CD4-positive, alpha-beta T cell (primary cell): ENCODE data around the gene DLGAP5. TPM values are rescaled to one million over a fixed set of nuclear protein-coding genes. Genes with fewer than 3 reads are reported as not detected.
A peak's percentile ranks its signal among the peaks of the same experiment; 100 is the strongest.

ENCODE experiments used
- ATAC-seq: fragments of 200-7000 bp; cut with Tn5 transposase; one replicate; pipeline ENCODE4 v1.10.0; 2022; ENCODE audit warnings: mild to moderate bottlenecking; ENCODE audit not compliant: poor library complexity
- CTCF ChIA-PET: fragments of 350-600 bp; sonication (Branson Sonifier 250); formaldehyde crosslinking; loops from one replicate; lab custom pipeline; 2021; ENCODE audit warnings: antibody characterized with exemption, inconsistent platforms; lab: Charles Lee
- POLR2A ChIA-PET: fragments of 350-600 bp; sonication (Branson Sonifier 250); formaldehyde crosslinking; loops from one replicate; lab custom pipeline; 2021; ENCODE audit warnings: antibody characterized with exemption, inconsistent platforms; lab: Charles Lee
- DNase-seq, 14 experiments: peaks; one replicate each; pipeline ENCODE4 v3.0.0-alpha.2; 2013 to 2020; ENCODE audit warnings: mixed read lengths in 2 of 14
- H3K27ac ChIP-seq, 2 donors: one replicate each; pipeline versions ENCODE4 v1.5.1 to v1.7.0; 2013; ENCODE audit warnings: low read length in 2 of 2, low read depth in 1 of 2, mild to moderate bottlenecking in 1 of 2
- H3K27me3 ChIP-seq, 2 experiments: 1 replicate in 1 of 2; 2 replicates in 1 of 2; pipeline versions ENCODE4 v1.6.1 to v1.7.0; 2013; ENCODE audit warnings: low read length in 2 of 2, control low read depth in 1 of 2, mild to moderate bottlenecking in 1 of 2, moderate library complexity in 1 of 2; ENCODE audit not compliant: insufficient read depth in 2 of 2, control insufficient read depth in 1 of 2
- H3K36me3 ChIP-seq: one replicate; pipeline ENCODE4 v1.6.1; 2013; ENCODE audit warnings: low read length, control low read depth; ENCODE audit not compliant: insufficient read depth
- H3K4me1 ChIP-seq: one replicate; pipeline ENCODE4 v1.6.1; 2013; ENCODE audit warnings: low read length, control low read depth; ENCODE audit not compliant: insufficient read depth
- H3K4me3 ChIP-seq: one replicate; pipeline ENCODE4 v1.5.1; 2013; ENCODE audit warnings: mild to moderate bottlenecking, low read length, moderate library complexity
- H3K9me3 ChIP-seq, 2 experiments: 1 replicate in 1 of 2; 2 replicates in 1 of 2; pipeline versions ENCODE4 v1.6.1 to v1.7.0; 2013; ENCODE audit warnings: low read length in 2 of 2, mild to moderate bottlenecking in 2 of 2, control low read depth in 1 of 2, moderate library complexity in 1 of 2; ENCODE audit not compliant: control insufficient read depth in 1 of 2, insufficient read depth in 1 of 2
- H3K27ac Mint-ChIP-seq: one replicate; pipeline ENCODE4 v1.8.0; 2020; ENCODE audit warnings: mixed read lengths
- H3K27me3 Mint-ChIP-seq: one replicate; pipeline ENCODE4 v1.8.0; 2021; ENCODE audit warnings: mixed read lengths
- H3K36me3 Mint-ChIP-seq: one replicate; pipeline ENCODE4 v1.8.0; 2021; ENCODE audit warnings: low read depth, mixed read lengths
- H3K4me1 Mint-ChIP-seq: one replicate; pipeline ENCODE4 v1.8.0; 2021; ENCODE audit warnings: low read depth, mixed read lengths
- H3K4me3 Mint-ChIP-seq: one replicate; pipeline ENCODE4 v1.8.0; 2020; ENCODE audit warnings: mild to moderate bottlenecking, mixed read lengths
- H3K9me3 Mint-ChIP-seq: one replicate; pipeline ENCODE4 v1.8.0; 2020; ENCODE audit warnings: mixed read lengths
- CTCF ChIP-seq: fragments of 200-600 bp; IDR thresholded peaks from one replicate; pipeline ENCODE4 v1.8.0; 2022; ENCODE audit warnings: antibody characterized with exemption, mild to moderate bottlenecking
- intact Hi-C, 2 experiments: fragments of 100-400 bp; cut with DNase I in 1 of 2; cut with micrococcal nuclease in 1 of 2; formaldehyde crosslinking; loops; one replicate each; pipeline versions ENCODE4 v1.15.1 to v1.9.0; 2023 to 2025; cut with DNase I, micrococcal nuclease
- total RNA-seq, 174 experiments: library from RNA in 2 of 174; stranded (reverse) in 2 of 174; gene quantifications; one replicate each; pipeline ENCODE4 v1.2.3 and lab custom pipeline; 2021 to 2026

The DLGAP5 gene
- total RNA-seq, 2 experiments from 2014 or later = 0.25 TPM; not detected in 1

DNA sequence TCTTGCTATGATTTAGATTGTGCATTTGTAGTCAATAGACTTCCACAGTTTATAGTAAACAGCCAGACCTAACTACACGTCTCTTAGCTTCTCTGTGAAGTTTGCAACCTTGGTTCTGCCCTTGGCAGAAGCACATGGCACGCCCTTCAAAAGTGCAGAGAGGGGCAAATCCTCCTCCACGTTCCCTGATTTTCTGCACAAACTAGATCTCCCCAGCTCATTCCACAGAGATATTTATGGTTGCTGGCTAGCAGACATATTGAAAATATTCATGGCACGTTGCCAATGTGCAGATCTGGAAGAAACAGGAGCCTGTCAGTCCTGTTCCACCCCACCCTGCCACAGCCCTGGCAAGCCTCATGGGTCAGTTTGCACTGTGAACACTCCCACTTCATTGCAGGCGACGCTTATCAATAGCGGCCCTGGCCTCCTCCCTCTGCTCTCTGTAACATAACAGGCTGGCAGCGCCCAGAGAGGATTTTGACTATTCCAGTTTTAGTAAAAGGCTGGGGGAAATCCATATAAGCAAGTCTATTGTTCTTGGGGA, 68.9 kb downstream of the DLGAP5 start:
- intact Hi-C loops = no loop called here
- Histone ChIP-seq H3K27me3 (no peaks in the 10 kb centered on the region), H3K9me3 (no peaks in the 10 kb centered on the region), H3K36me3 (no peaks in the 10 kb centered on the region), H3K27ac (no peak overlapping the region), H3K4me3 (no peak overlapping the region), H3K4me1 (peaks cover 19% of the 10 kb centered on the region)
- Mint-ChIP-seq H3K4me3 (no peak overlapping the region), H3K27me3 (peaks cover 24% of the 10 kb centered on the region), H3K27ac (no peak overlapping the region), H3K4me1 (peaks cover 10% of the 10 kb centered on the region), H3K9me3 (no peaks in the 10 kb centered on the region), H3K36me3 (no peaks in the 10 kb centered on the region)
- TF ChIP-seq CTCF = no peak
- ChIA-PET POLR2A (no interaction called here), CTCF (no interaction called here)
- ATAC-seq (no peak), DNase-seq (no peak)

DNA sequence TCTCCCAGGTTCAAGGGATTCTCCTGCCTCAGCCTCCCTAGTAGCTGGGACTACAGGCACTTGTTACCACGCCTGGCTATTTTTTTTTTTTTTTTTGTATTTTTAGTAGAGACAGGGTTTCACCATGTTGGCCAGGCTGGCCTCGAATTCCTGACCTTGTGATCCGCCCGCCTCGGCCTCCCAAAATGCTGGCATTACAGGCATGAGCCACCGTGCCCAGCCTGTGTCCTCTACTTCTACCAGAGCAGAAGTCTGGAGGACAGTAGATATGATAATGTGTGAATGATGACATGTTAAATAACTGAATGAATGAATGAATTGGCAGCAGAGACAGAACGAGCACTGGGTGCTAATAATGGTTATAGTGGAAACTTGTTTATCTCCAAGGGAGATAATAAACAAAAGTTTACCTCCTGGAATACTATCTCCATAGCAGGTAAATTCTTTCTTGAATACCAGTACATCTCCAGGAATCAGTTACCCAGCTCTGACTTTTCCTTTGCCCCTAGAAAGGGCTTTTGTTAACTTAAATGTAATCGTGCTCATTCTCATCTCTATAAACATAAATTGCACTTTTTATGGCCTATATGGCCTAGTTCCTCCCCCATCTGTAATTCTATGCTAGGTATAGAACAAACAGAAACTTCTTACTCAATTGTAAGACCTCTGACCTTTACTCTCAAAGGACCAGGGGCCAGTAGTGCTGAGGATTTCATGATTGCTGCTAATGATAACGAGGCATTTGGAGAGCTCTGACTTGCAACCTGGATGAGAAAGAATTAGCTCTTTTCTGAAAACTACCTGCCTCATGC, 69.6 kb downstream of the DLGAP5 start:
- Histone ChIP-seq H3K4me3 (no peak overlapping the region), H3K27ac (no peak overlapping the region), H3K9me3 (no peaks in the 10 kb centered on the region), H3K27me3 (no peaks in the 10 kb centered on the region), H3K4me1 (peaks cover 19% of the 10 kb centered on the region), H3K36me3 (no peaks in the 10 kb centered on the region)
- intact Hi-C loops = no loop called here
- H3K4me3 Mint-ChIP-seq = no peak overlapping the region
- H3K9me3 Mint-ChIP-seq = no peaks in the 10 kb centered on the region
- no peak for TF ChIP-seq CTCF
- H3K4me1 Mint-ChIP-seq = peaks cover 10% of the 10 kb centered on the region
- no peak for DNase-seq
- H3K27me3 Mint-ChIP-seq = peaks cover 19% of the 10 kb centered on the region
- POLR2A ChIA-PET = no interaction called here
- CTCF ChIA-PET = no interaction called here
- H3K27ac Mint-ChIP-seq = no peak overlapping the region
- no peak for ATAC-seq
- no peaks in the 10 kb centered on the region for H3K36me3 Mint-ChIP-seq

DNA sequence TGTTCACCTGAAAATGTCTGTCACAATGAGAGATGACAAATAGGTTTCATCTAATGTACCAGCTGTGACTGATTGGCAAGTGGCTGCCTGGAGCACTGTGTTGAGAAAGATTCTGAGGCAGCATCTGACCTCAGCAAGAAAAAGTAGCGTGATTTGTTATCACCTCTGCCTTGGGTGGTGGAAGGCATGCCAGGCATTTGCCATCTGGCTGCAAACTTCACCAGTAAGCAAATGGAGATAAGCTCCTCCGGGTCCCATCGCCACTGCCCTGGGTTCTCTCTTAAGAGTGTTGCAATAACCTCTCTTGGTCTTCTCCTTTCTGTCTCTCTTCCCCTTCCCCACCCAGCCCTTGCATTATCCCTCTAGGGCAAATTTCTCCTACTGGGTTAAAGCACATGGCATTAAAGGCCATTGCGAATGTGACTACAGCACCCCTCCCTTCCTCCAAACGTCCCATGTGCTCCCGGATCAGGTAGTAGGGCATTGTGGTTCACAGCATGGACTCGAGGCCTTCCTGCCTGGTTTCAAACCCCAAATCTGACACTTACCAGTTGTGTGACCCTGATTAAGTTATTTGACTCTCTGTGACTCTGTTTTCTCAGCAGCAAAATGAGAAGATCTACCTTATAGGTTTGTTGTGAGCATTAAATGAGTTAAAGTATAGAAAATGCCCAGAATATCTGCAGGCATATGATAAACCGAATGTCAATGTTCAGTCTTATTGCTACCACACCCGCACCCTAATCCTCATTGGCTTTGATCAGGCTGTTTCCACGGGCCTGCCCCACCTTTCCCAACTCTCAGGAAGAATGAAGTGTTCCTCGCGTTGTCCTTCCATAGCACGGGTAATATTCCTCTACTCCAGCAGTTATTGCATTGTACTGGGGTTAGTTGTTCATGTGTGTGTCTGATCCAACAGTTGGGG, 70.6 kb downstream of the DLGAP5 start:
- Histone ChIP-seq H3K27ac (no peak overlapping the region), H3K4me3 (no peak overlapping the region), H3K36me3 (no peaks in the 10 kb centered on the region), H3K27me3 (no peaks in the 10 kb centered on the region), H3K9me3 (no peaks in the 10 kb centered on the region), H3K4me1 (peaks cover 18% of the 10 kb centered on the region)
- no peak for TF ChIP-seq CTCF
- DNase-seq (peak in 2 of 14 experiments; percentile 24 to 44), ATAC-seq (no peak)
- Mint-ChIP-seq H3K27ac (no peak overlapping the region), H3K36me3 (no peaks in the 10 kb centered on the region), H3K4me3 (no peak overlapping the region), H3K27me3 (peaks cover 18% of the 10 kb centered on the region), H3K9me3 (no peaks in the 10 kb centered on the region), H3K4me1 (peaks cover 10% of the 10 kb centered on the region)
- ChIA-PET POLR2A (no interaction called here), CTCF (no interaction called here)
- intact Hi-C loops = no loop called here
